ENCODE measurements around the gene SMDT1. TPM values are rescaled to one million over a fixed set of nuclear protein-coding genes. Genes with fewer than 3 reads are reported as not detected.

SMDT1 gene, protein sequence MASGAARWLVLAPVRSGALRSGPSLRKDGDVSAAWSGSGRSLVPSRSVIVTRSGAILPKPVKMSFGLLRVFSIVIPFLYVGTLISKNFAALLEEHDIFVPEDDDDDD
- total RNA-seq = 10.8 and 14.5 TPM in 2 replicates

DNA sequence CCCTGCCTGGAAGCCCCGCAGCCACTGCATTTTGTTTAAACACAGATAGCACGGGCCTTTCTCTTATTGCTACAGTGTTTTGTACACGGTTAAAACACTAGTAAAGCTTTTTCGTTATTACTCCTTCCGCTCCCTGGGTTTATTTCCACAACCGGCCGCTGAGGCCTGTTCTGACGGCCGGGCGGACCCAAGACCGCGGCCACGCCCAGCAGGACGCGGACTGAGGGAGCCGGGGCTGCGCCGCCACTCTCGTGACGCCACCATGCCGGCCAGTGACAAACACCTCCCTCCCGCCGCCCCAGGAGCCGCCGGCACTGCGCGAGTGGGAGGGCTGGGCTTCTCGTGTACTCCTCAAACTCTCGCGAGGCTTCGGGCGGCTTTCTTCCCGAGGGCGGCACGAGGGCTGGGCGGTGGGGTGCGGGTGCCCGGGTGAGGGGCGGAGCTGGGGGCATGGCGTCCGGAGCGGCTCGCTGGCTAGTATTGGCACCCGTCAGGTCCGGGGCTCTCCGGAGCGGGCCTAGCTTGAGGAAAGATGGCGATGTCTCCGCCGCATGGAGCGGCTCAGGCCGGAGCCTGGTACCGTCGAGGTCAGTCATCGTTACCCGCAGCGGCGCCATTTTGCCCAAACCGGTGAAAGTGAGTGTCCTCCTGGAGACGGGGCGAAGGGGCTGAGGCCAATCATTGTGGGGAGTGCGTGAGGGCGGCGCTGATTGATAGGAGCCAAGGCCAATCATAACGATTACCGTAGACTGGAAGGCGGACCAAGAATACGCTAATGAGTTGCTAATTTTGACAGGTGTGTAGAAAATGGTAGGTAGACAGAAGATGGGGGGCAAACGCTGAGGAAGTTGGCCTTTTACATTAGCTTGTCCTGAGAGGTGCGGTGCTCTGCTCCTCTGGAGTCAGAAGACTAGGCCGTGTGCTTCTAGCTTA lies at the start of gene SMDT1:
SMDT1 (plus strand) TSS at position 382 of the 933 bp plus-strand sequence; CDS start at position 451, 69 bp downstream.
- DNase-seq (ENCODE audit: low read depth, low spot score) = peak; percentile 95

DNA sequence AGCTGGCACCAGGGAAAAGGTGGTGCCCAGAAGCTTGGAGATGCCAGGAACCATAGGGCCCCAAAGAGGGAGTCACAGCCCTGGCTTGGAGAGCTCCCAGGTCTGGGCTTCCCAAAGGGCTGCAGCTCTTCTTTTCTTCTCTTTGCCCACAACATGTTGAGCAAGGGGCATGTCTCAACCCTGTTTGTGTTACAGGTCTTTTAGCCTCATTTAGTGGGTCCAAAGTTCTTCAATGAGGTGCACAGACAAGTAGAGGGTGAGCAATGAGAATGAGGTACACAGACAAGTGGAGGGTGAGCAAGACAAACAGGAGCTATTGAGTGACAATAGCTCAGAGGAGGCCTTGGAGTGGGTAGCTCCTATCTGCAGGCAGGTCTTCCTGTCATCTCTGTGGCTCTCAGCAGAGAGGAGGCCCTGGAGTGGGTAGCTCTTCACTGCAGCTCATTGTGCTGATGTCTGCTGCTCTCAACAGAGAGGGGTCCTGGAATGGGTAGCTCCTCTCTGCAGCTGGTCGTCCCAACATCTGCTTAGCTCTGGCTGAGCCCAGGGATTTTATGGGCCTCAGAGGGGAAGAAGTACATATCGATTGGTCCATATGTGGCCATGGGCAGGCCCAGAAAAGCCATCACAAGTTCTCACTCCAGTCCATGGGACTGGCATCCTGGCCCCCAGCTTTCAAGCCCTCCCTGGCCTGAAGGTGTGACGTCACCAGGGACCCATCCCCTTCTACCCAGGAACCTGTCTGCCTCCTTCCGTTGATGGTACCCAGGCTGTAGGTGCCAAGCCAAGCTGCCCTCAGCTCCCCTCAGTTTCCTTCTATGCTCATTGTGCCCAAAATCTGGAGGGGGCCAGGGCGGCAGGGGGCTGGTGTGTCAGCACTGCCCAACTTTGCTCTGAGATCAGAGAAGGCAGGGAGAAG lies 46.0 kb upstream of the SMDT1 start:
- DNase-seq (ENCODE audit: low read depth, low spot score) = no peak

DNA sequence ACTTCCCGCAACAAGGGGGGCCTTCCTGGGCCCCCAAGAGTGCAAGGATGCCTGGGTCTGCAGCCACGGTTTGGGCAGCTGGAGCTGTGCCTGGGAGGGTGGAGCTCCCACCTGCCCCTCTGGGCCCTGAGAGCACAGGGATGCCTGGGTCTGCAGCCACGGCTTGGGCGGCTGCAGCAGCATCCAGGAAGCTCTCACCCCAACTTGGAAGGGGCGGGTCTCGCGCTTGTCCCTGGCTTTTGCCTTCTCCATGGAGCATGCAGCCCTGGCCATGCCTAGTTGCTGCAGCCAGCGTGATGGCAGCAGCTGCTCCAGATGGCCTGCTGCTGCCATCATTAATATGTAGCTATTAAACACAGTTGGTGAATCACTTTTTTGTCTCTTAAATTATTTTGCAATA lies 44.2 kb upstream of the SMDT1 start:
- DNase-seq (ENCODE audit: low read depth, low spot score) = no peak

DNA sequence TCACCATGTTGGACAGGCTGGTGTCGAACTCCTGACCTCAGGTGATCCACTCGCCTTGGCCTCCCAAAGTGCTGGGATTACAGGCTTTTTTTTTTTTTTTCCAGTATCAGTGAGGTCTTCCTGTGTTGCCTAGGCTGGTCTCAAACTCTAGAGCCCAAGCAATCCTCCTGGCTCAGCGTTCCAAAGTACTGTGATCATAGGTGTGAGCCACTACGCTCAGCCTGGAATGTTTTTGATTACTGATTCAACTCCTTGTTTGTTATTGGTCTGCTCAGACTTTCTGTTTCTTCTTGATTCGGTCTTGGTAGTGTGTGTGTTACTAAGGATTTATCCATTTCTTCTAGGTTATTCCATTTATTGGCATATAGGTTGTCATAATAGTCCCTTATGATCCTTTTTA lies 40.2 kb upstream of the SMDT1 start:
- no peak for DNase-seq (ENCODE audit: low read depth, low spot score)

DNA sequence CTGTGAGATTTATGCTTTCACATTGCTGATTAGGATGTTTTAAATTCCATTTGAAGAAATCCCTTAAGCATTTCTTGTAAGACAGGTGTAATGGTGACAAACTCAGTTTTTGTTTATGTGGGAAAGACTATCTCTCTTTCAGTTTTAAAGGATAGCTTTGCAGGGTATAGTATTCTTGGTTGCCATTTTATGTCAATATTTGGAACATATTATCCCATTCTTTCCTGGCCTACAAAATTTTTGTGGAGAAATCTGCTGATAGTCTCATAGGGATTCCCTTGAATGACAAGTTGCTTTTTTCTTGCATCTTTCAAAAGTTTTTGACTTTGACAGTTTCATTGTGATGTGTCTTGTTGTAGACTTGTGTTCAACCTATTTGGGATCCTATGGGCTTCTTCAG lies 37.7 kb upstream of the SMDT1 start:
- no peak for DNase-seq (ENCODE audit: low read depth, low spot score)

DNA sequence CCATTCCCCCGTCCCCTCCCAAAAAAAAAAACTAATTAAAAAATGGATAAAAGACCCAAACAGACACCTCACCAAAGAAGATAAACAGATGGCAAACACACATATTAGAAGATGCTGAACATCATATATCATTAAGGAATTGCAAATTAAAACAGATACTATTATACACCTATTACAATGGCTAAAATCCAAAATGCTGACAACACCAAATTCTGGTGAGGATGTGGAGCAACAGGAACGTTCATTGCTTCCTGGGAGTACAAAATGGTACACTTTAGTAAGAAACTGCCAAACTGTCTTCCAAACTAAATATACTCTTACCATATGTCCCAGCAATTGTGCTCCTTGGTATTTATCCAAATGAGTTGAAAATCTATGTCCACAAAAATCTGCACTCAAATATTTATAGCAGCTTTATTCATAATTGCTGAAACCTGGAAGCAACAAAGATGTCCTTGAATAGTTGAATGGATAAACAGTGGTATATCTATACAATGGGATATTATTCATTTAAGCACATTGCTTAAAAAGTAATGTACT lies 28.8 kb upstream of the SMDT1 start:
- DNase-seq (ENCODE audit: low read depth, low spot score) = no peak

DNA sequence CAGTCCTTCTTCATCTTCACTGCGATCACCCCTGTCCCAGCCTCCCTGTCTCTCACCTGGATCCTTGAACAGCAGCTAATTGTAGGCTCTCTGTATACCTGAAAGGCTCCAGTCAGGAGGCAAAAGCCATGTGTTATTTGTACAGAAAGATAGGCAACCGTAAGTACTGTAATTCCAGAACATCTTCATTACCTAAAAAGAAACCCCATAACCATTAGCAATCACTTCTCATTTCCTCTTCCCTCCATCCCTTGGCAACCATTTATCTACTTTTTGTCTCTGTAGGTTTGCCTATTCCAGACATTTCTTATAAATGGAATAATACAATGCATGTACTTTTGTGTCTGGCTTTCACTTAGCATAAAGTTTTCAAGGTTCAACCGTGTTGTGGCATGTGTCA lies 26.7 kb upstream of the SMDT1 start:
- DNase-seq (ENCODE audit: low read depth, low spot score) = no peak

DNA sequence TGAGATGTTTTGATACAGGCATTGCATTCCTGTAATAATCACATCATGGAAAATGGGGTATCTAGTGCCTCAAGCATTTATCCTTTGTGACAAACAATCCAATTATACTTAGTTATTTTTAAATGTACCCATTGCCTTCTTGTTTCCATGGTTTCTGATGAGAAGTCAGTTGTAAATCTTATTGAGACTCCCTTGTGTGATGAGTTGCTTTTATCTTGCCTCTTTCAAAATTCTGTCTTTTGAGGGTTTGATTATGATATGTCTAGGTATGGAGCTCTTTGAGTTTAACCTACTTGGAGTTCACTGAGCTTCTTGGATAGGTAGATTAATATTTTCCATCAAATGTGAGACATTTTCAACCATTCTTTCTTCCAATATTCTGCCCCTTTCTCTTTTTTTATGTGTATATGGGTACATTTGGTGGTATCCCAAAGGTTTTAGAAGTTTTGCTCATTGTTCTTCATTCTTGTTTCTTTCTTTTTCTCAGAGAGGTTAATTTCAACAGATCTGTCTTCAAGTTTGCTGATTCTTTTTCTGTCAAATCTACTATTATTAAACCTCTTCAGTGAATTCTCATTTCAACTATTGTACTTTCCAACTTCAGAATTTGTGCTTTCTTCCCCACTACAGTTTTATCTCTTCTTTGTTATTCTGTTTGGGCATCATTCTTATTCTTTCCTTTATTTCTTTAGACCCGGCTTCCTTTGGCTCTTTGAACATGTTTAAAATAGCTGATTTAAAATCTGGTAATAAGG lies 22.6 kb upstream of the SMDT1 start:
- DNase-seq (ENCODE audit: low read depth, low spot score) = no peak

DNA sequence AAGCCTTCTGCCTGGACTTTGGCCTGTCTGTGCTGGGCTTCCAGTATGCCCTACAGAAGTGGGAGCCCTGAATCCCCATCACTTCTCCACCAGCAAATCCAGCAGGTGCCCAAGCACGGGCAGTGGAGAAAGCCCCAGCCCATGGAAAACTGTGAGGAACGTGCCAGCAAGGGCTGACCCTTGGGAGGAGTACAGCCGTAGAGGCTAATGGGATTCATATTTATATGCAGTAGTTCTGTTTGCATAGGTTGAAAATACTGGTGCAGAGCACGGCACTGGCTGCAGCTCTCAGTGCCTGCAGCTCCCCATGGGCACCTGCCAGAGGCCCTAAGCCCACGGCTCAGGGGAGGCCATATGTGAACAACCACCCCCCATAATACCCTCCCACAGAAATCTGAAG lies 19.0 kb upstream of the SMDT1 start:
- DNase-seq (ENCODE audit: low read depth, low spot score) = no peak

DNA sequence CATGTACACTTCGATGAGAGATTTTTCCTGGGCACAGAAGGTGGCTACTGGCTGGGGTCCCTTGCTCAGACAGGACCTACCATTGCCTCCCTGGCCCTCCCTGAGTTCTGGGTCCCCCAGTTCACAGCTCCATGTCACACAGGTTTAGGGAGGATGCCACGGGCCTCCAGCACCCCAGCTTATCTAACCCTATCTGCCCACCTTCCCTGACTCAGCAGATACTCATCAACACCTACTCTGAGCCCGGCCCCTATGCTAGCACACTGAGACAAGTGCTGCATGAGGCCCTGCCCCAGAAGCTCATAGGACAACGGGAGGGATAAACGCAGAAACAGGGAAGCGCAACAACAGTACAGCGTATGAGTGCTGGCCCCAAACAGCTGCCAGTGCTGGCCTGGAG lies 18.5 kb upstream of the SMDT1 start:
- DNase-seq (ENCODE audit: low read depth, low spot score) = no peak

DNA sequence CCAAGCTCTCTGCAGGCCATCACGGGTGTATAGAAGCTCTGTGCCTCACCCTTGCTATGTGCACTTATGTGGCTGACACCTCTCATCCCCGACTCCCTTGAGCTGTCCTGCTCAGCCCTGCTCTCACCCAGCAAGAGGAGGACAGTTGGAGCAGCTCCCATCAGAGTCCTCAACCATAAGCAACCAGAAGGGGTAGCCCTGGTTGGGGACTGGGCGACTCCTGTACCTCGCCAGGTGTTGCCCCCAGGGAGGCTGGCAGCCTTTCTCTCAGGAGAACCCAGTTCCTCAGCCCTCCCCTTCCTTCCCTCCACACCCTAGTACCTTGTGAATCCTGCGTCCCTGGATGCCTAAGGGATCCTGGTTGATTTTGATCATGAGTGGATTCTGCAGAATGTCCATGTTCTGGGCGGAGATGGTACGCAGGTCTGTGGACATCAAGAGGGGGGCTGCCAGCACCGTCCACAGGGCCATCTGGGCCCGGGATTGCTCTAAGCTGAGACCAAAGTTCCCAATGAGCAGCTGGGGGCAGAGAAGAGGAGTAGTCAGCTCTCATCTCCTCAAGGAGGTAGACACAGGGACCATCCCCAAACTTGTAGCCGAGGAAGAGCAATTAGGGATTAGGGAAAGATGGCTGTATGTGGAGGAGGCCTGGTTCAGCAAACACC lies 16.9 kb upstream of the SMDT1 start:
- no peak for DNase-seq (ENCODE audit: low read depth, low spot score)

DNA sequence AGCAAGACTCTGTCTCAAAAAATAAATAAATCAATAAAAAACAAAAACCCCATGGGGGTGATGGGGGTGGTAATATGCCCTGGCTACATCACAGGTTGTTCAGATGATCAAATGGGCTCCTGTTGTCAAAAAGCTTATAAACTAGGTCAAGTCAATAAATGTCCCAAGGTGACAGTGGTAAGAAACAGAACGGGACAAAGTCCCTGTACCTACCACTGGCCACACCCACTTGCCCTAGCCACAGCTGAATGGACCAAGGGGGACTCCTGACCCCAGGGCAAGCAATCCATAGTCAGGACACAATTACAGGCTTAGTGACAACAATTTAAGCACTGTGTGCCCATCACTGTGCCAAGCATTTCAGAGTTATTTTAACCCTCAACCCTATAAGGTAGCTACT lies 14.9 kb upstream of the SMDT1 start:
- DNase-seq (ENCODE audit: low read depth, low spot score) = no peak

DNA sequence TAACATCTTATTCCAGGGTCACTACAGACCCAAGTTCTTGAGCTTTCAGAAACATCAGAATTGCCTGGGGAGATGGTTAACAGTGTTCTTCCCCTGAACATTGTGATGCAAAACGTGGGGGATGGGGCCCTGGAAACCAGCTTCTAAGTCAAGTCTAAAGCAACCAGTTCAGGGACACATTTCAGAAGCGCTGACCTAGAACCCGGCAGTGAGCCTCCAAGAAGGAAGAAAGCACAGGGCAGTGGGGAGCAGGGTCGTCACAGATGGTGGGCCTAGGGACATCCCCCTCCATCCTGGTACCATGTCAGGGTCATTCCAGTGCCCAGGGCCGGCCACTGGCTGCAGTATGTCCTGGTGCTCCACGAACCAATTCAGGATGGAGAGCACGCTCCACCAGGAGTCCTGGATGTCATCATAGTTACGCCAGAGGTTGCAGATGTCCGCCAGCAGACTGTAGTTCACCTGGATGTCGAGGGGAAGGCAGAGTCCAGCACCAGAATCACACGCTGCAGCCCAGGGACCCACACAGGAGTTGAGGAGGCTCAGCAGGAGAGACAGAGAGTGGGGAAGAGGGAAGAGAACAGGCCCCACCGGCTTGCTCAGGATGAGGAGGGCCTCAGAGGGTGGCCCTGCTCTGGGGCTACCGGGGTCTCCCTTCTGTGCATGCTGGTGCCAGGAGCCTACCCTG lies 13.9 kb upstream of the SMDT1 start:
- DNase-seq (ENCODE audit: low read depth, low spot score) = no peak

DNA sequence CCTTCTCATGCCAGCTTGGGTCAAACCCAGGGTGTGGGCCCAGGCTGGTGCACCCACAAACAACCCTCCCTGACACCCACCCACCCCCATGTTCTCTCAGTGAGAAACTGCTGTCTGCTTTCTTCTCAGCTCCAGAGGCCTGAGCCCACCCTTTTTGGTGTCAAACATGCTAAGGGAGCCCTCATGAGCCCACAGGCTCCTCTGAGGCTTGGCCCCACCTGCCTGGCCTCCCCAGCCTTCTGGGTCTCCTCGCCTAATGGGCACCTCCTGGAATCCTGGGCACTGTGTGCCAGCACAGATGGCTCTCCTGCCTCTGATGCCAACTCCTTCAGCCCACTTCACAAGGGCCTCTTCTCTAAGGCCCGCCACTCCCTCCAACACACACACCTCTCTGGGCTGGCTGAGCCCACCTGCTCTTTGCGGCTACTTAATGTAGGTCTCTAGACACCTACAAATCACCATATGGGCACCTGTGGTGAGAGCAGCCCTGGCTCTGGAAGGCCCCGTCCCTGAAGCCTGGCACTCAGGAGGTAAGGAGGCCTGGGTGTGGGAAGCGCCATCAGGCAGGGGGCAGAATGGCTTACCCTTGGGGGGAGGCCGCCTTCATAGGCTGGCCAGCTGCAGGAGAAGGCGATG lies 13.3 kb upstream of the SMDT1 start:
- no peak for DNase-seq (ENCODE audit: low read depth, low spot score)

DNA sequence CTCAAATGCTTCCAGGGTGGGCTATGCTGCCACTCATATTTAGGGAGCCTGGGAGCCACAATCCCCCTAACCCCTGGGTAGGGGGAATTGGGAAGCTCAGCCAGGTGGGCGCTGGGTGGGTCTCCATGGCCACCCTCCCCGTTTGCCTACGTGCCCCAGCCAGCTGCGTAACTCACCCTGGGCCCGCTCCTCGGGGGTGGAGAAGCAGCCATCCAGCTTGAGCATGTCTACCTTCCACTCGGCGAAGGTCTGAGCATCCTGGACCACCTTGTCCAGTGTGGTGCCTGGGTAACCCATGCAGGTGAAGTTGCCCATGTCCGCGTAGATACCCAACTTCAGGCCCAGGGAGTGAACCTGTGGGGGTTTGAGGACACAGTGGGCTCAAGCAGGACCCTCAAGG lies 12.6 kb upstream of the SMDT1 start:
- DNase-seq (ENCODE audit: low read depth, low spot score) = no peak

DNA sequence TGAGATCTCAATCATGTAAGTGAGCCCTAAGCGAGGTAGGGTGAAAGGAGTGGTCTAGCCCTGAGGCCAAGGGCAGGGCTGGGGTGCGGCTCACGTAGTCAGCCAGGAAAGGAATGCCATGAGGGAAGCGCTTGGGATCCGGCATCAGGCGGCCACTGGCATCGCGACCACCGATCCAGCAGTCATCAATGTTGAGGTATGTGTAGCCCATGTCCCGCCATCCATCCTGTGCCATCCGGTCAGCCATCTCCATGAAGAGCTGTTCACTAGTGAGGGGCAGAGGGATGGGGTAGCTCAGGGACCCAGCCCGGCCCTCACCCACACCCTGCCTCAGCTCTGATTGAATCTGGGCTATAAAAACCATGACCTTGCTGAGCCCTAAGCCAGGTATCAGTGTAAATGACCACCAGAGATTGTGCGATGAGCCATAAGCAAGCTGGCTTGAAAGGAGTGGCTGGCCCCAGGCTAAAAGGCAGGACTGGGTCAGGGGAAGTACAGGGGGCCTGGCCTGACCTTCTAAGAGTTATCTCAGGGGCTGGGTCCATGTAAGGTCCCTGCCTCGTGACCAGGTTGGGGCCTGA lies 11.7 kb upstream of the SMDT1 start:
- no peak for DNase-seq (ENCODE audit: low read depth, low spot score)

DNA sequence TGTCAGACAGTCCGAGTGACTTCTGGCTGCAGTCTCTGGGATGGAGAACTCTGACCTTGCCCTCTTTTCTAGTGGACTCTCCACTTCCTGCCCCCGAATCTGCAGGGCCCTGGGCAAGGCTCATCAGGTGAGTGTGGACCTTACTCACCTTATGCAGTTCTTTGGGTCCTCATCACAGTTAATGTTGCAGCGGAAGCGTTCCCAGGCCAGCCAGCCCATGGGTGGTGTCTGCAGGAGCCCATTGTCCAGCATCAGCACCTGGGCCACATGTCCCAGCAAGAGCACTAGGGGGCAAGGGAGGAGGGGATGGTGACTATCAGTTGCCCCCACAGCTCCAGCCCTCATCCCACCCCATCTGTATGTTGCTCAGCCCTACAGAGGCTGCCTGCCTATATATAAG lies 11.2 kb upstream of the SMDT1 start:
- no peak for DNase-seq (ENCODE audit: low read depth, low spot score)

DNA sequence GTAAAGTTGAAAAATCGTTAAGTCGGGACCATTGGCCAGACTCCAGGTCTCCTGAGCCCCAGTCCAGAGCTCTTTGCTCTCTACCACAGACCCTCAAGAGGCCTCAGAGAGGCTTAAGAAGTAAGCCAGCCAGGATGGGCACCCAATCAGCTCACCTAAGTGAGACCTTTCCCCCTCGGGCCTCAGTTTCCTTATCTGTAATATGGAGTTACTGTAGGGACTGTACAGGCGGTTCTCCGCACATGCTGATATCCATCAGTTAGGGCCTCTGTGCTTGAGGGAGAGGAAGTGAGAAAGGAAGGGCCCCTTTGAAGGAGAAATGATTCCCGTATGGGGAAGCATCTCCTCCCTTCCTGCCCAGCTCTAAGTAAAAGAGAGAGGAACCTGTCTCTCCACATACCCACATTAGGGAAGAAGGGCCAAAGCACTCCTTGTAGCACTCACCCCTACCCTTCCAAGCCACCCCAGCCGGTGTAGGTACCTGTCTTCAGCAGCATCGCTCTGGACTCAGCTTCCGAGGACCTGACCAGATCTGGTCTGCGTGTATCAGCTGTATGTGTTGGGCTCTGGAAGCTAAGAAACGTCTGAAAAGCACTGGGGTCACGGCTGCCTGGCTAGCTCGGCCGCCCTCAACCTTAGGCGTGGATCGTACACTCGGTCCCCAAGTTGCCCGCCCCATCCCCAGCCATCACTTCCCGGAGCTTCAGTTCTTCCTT lies 9.5 kb upstream of the SMDT1 start:
- DNase-seq (ENCODE audit: low read depth, low spot score) = no peak

All from pulmonary artery endothelial cell (primary cell).